GM12878 (cell line): Measurements from ENCODE around the gene AGBL4. TPM values are rescaled to one million over a fixed set of nuclear protein-coding genes. Genes with fewer than 3 reads are reported as not detected.

Experiments used
- ATAC-seq: fragments of 200-7000 bp; cut with Tn5 transposase; 3 replicates; pipeline ENCODE4 v1.9.1; 2020; ENCODE audit warnings: mild to moderate bottlenecking, moderate library complexity
- BruUV-seq: library from RNA; stranded (reverse); fragments of 400-500 nt; replicated peaks from 2 replicates; lab custom pipeline; 2021; lab: Mats Ljungman, UMichigan
- CTCF ChIA-PET: fragments of 300-600 bp; sonication (Branson Sonifier 250); formaldehyde crosslinking; extraction: SDS; loops from one replicate; lab custom pipeline; 2021; ENCODE audit warnings: inconsistent platforms; lab: Yijun Ruan, JAX
- POLR2A ChIA-PET: fragments of 350-600 bp; formaldehyde crosslinking; extraction: SDS; loops from one replicate; lab custom pipeline; 2021; ENCODE audit warnings: inconsistent platforms; lab: Charles Lee
- RAD21 ChIA-PET: fragments of 300-600 bp; sonication (Branson Sonifier 250); formaldehyde crosslinking; loops from one replicate; lab custom pipeline; 2023; ENCODE audit warnings: antibody characterized with exemption; ENCODE audit not compliant: unreplicated experiment; lab: Charles Lee
- SMC1A ChIA-PET: fragments of 300-600 bp; sonication (Branson Sonifier 250); formaldehyde crosslinking; loops from one replicate; lab custom pipeline; 2023; ENCODE audit not compliant: unreplicated experiment, uncharacterized antibody; lab: Charles Lee
- DNase-seq: peaks from one replicate; pipeline ENCODE4 v3.0.0-alpha.2; 2011; ENCODE audit warnings: low read depth, low spot score
- FAIRE-seq: peaks from 3 replicates; lab custom pipeline; 2011; peaks lifted over from hg19 to GRCh38; lab: Jason Lieb, UNC
- H2AFZ ChIP-seq: 2 replicates; pipeline ENCODE4 v1.6.0; 2011; ENCODE audit warnings: low read depth, low read length, control low read depth; ENCODE audit not compliant: control insufficient read depth
- H3K27ac ChIP-seq: 2 replicates; pipeline ENCODE4 v1.5.1; 2011; ENCODE audit warnings: control low read depth; ENCODE audit not compliant: control insufficient read depth, insufficient read depth
- H3K27me3 ChIP-seq, 2 experiments: replicated peaks in 1 of 2; 2 replicates each; pipeline versions ENCODE4 v1.6.0 to v1.6.1; 2011; ENCODE audit warnings: low read length in 1 of 2; ENCODE audit not compliant: control insufficient read depth in 2 of 2, insufficient read depth in 2 of 2
- H3K36me3 ChIP-seq, 2 experiments: 2 replicates each; pipeline ENCODE4 v1.5.1; 2011; ENCODE audit warnings: low read length in 1 of 2; ENCODE audit not compliant: control insufficient read depth in 2 of 2, insufficient read depth in 2 of 2
- H3K4me1 ChIP-seq: 2 replicates; pipeline ENCODE4 v1.6.1; 2011; ENCODE audit warnings: mild to moderate bottlenecking, low read length, moderate library complexity, mixed read lengths; ENCODE audit not compliant: control insufficient read depth, insufficient read depth
- H3K4me2 ChIP-seq: 2 replicates; pipeline ENCODE4 v1.6.0; 2011; ENCODE audit warnings: control low read depth; ENCODE audit not compliant: control insufficient read depth, insufficient read depth
- H3K4me3 ChIP-seq: fragments of 200-600 bp; sonication (generic); 2 replicates; pipeline ENCODE4 v1.5.1; 2016
- H3K79me2 ChIP-seq: 2 replicates; pipeline ENCODE4 v1.6.0; 2011; ENCODE audit warnings: low read length; ENCODE audit not compliant: control insufficient read depth, insufficient read depth
- H3K9ac ChIP-seq: 2 replicates; pipeline ENCODE4 v1.8.0; 2011; ENCODE audit warnings: low read length, control low read depth, mixed read lengths; ENCODE audit not compliant: control insufficient read depth, insufficient read depth
- H3K9me3 ChIP-seq: replicated peaks from 3 replicates; pipeline ENCODE4 v1.5.1; 2011; ENCODE audit warnings: mild to moderate bottlenecking, low read length; ENCODE audit not compliant: control insufficient read depth, insufficient read depth
- H4K20me1 ChIP-seq: 2 replicates; pipeline ENCODE4 v1.6.0; 2011; ENCODE audit not compliant: control insufficient read depth, insufficient read depth
- CBX5 ChIP-seq: sonication (generic); IDR thresholded peaks from 2 replicates; pipeline ENCODE4 v1.6.1; 2016; ENCODE audit warnings: low read depth, moderate library complexity, mild to moderate bottlenecking, inconsistent platforms
- NBN ChIP-seq: fragments of 450-650 bp; IDR thresholded peaks from 2 replicates; pipeline ENCODE4 v1.6.1; 2016
- PML ChIP-seq: IDR thresholded peaks from 2 replicates; pipeline ENCODE4 v1.6.1; 2012; ENCODE audit warnings: low read length, inconsistent platforms
- RELA ChIP-seq: fragments of 450-650 bp; IDR thresholded peaks from 2 replicates; pipeline ENCODE4 v1.8.0; 2014; ENCODE audit warnings: borderline replicate concordance; ENCODE audit not compliant: partially characterized antibody
- SREBF2 ChIP-seq: IDR thresholded peaks from 2 replicates; pipeline ENCODE4 v1.6.1; 2012; ENCODE audit warnings: mild to moderate bottlenecking, low read length
- TAF1 ChIP-seq: IDR thresholded peaks from 2 replicates; pipeline ENCODE4 v1.6.1; 2011; ENCODE audit warnings: mild to moderate bottlenecking, low read depth, low read length, borderline replicate concordance
- ZBED1 ChIP-seq: IDR thresholded peaks from 2 replicates; pipeline ENCODE4 v1.6.1; 2016; ENCODE audit warnings: borderline replicate concordance
- WGBS: methylation state at CpG from one replicate; pipeline ENCODE4 v1.1.6; 2016; ENCODE audit warnings: low lambda C conversion rate; ENCODE audit not compliant: insufficient replicate concordance, insufficient coverage; ENCODE audit errors: missing lambda C conversion rate; 5-methylcytosine and 5-hydroxymethylcytosine counted together
- in situ Hi-C: fragments of 300-500 bp; cut with MboI; formaldehyde crosslinking; loops from 9 replicates; pipeline ENCODE4 v1.14.3; 2018; ENCODE audit warnings: mixed read lengths
- intact Hi-C: fragments of 100-400 bp; cut with micrococcal nuclease; formaldehyde crosslinking; loops from one replicate; pipeline ENCODE4 v1.14.2; 2022; ENCODE audit not compliant: unreplicated experiment
- polyA plus RNA-seq, 11 experiments: library from polyadenylated mRNA; depleted of rRNA in 4 of 11; unstranded in 6 of 11; stranded (reverse) in 5 of 11; fragments of >200 nt; fragmentation: Nextera tagmentation in 4 of 11; fragmentation: Illumina TruSeq in 1 of 11; extraction: Ambion mirVana in 4 of 11; extraction: Trizol in 1 of 11; gene quantifications; 1 replicate in 1 of 11; 2 replicates in 10 of 11; pipeline versions ENCODE4 v1.2.1 to v1.2.3, GENCODE V29; 2011 to 2016; ENCODE audit warnings: inconsistent platforms in 2 of 11, missing spikeins in 2 of 11, low read depth in 1 of 11
- total RNA-seq, 4 experiments: library from RNA; depleted of rRNA in 3 of 4; stranded (reverse); fragments of >200 nt in 3 of 4; fragmentation: Illumina TruSeq in 1 of 4; extraction: Trizol in 1 of 4; gene quantifications; 2 replicates each; pipeline versions ENCODE4 v1.2.1 to v1.2.3, GENCODE V29; 2013 to 2021
- TF ChIP-seq, protein P1 (sequence below): fragments of 450-650 bp; conservative IDR thresholded peaks from 2 replicates; pipeline ENCODE4 v1.6.1; 2017; ENCODE audit warnings: mild to moderate bottlenecking, moderate library complexity
- TF ChIP-seq, protein P2 (sequence below): fragments of 450-650 bp; IDR thresholded peaks from 2 replicates; pipeline ENCODE4 v1.6.1; 2017; ENCODE audit warnings: low read depth, mild to moderate bottlenecking, moderate library complexity
- TF ChIP-seq, protein P3 (sequence below): fragments of 450-650 bp; IDR thresholded peaks from 2 replicates; pipeline ENCODE4 v1.6.1; 2016; ENCODE audit warnings: mild to moderate bottlenecking

AGBL4 gene
- total and polyA plus RNA-seq, 10 of the 15 experiments (the other 5 are each of a cell fraction or from before 2014, with no cell fraction given), result 0.31 TPM; not detected in 9

DNA sequence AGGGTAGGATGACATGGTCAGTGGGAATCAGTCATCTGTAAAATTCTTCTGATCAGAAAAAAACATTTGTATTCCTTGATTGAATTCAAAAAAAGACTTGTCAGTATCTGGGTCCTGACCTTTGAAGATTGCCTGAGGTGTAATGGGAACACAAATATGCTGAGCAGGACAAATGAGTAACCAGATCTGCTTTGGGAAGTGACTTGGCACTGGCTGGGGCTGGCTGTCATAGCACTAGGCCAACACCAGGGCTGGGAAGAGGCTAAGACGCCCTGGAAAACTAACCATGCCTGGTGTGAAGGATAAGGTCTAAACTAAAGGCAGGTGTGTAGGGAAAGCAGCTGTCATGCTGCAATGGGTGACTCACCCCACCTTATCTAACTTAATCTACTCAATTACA lies 794.2 kb downstream of the AGBL4 start:
- ChIA-PET POLR2A (no interaction called here), RAD21 (no interaction called here), CTCF (no interaction called here), SMC1A (no interaction called here)
- intact Hi-C loops, result no loop called here
- H3K36me3 ChIP-seq, result no peaks in the 10 kb centered on the region
- H3K79me2 ChIP-seq, result no peaks in the 10 kb centered on the region
- no peak overlapping the region for H2AFZ ChIP-seq
- no peak overlapping the region for H3K9ac ChIP-seq
- TF ChIP-seq, protein P1, sequence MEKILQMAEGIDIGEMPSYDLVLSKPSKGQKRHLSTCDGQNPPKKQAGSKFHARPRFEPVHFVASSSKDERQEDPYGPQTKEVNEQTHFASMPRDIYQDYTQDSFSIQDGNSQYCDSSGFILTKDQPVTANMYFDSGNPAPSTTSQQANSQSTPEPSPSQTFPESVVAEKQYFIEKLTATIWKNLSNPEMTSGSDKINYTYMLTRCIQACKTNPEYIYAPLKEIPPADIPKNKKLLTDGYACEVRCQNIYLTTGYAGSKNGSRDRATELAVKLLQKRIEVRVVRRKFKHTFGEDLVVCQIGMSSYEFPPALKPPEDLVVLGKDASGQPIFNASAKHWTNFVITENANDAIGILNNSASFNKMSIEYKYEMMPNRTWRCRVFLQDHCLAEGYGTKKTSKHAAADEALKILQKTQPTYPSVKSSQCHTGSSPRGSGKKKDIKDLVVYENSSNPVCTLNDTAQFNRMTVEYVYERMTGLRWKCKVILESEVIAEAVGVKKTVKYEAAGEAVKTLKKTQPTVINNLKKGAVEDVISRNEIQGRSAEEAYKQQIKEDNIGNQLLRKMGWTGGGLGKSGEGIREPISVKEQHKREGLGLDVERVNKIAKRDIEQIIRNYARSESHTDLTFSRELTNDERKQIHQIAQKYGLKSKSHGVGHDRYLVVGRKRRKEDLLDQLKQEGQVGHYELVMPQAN, result no peak
- TF ChIP-seq ZBED1, result no peak
- no peak for TF ChIP-seq NBN
- TF ChIP-seq TAF1, result no peak
- TF ChIP-seq CBX5, result no peak
- no peak for TF ChIP-seq RELA
- TF ChIP-seq, protein P2, sequence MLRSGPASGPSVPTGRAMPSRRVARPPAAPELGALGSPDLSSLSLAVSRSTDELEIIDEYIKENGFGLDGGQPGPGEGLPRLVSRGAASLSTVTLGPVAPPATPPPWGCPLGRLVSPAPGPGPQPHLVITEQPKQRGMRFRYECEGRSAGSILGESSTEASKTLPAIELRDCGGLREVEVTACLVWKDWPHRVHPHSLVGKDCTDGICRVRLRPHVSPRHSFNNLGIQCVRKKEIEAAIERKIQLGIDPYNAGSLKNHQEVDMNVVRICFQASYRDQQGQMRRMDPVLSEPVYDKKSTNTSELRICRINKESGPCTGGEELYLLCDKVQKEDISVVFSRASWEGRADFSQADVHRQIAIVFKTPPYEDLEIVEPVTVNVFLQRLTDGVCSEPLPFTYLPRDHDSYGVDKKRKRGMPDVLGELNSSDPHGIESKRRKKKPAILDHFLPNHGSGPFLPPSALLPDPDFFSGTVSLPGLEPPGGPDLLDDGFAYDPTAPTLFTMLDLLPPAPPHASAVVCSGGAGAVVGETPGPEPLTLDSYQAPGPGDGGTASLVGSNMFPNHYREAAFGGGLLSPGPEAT, result no peak
- TF ChIP-seq SREBF2, result no peak
- no peak for TF ChIP-seq PML
- TF ChIP-seq, protein P3, sequence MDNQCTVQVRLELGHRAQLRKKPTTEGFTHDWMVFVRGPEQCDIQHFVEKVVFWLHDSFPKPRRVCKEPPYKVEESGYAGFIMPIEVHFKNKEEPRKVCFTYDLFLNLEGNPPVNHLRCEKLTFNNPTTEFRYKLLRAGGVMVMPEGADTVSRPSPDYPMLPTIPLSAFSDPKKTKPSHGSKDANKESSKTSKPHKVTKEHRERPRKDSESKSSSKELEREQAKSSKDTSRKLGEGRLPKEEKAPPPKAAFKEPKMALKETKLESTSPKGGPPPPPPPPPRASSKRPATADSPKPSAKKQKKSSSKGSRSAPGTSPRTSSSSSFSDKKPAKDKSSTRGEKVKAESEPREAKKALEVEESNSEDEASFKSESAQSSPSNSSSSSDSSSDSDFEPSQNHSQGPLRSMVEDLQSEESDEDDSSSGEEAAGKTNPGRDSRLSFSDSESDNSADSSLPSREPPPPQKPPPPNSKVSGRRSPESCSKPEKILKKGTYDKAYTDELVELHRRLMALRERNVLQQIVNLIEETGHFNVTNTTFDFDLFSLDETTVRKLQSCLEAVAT, result no peak
- in situ Hi-C loops, result no loop called here
- DNase-seq (no peak), FAIRE-seq (no peak), ATAC-seq (no peak)
- no peak overlapping the region for H3K4me3 ChIP-seq
- H4K20me1 ChIP-seq, result no peaks in the 10 kb centered on the region
- H3K27ac ChIP-seq, result no peak overlapping the region
- WGBS, result 0% methylated on average over 1 of the region's 1 CpG
- H3K27me3 ChIP-seq, result no peaks in the 10 kb centered on the region
- H3K9me3 ChIP-seq, result no peaks in the 10 kb centered on the region
- H3K4me2 ChIP-seq, result no peak overlapping the region
- no peaks in the 10 kb centered on the region for H3K4me1 ChIP-seq
- BruUV-seq, result no TSS peak
